ENCODE data around the gene TNFSF11. TPM values are rescaled to one million over a fixed set of nuclear protein-coding genes. Genes with fewer than 3 reads are reported as not detected.
A peak's percentile ranks its signal among the peaks of the same experiment; 100 is the strongest.

TNFSF11 gene
- total RNA-seq, 2 experiments from 2014 or later = not detected

- H3K27me3 Mint-ChIP-seq = peaks cover 56% of the 10 kb centered on the region
- no peak overlapping the region for H3K27ac Mint-ChIP-seq
These were observed 721 bp downstream of the TNFSF11 start for GRCh38 chr13:42574435-42575311.

GRCh38 chr13:42575938-42576337, 2.0 kb downstream of the TNFSF11 start:
- POLR2A ChIA-PET = no interaction called here
- H3K27me3 Mint-ChIP-seq = peaks cover 60% of the 10 kb centered on the region
- H3K9me3 Mint-ChIP-seq = peaks cover 8% of the 10 kb centered on the region
- ATAC-seq (ENCODE audit: low read depth) (no peak), DNase-seq (no peak)
- no peaks in the 10 kb centered on the region for H3K36me3 Mint-ChIP-seq
- H3K4me3 Mint-ChIP-seq = no peak overlapping the region
- H3K4me1 Mint-ChIP-seq = peaks cover 11% of the 10 kb centered on the region
- no peak overlapping the region for H3K27ac Mint-ChIP-seq

More at GRCh38 chr13:42574435-42575311, 721 bp downstream of the TNFSF11 start:
- H3K4me1 Mint-ChIP-seq = peaks cover 11% of the 10 kb centered on the region
- peaks cover 8% of the 10 kb centered on the region for H3K9me3 Mint-ChIP-seq
- no peaks in the 10 kb centered on the region for H3K36me3 Mint-ChIP-seq
- POLR2A ChIA-PET = no interaction called here
- peak overlapping the region; percentile 79 for H3K4me3 Mint-ChIP-seq
- peak; percentile 74 for ATAC-seq (ENCODE audit: low read depth)
- peak; percentile 51 for DNase-seq

GRCh38 chr13:42577538-42577937, 3.6 kb downstream of the TNFSF11 start:
- POLR2A ChIA-PET = no interaction called here
- Mint-ChIP-seq H3K4me1 (peaks cover 11% of the 10 kb centered on the region), H3K27me3 (peaks cover 49% of the 10 kb centered on the region), H3K9me3 (peaks cover 3% of the 10 kb centered on the region), H3K36me3 (no peaks in the 10 kb centered on the region), H3K4me3 (no peak overlapping the region), H3K27ac (no peak overlapping the region)
- DNase-seq (no peak), ATAC-seq (ENCODE audit: low read depth) (no peak)

- H3K27me3 Mint-ChIP-seq = peaks cover 33% of the 10 kb centered on the region
- DNase-seq = no peak
- H3K27ac Mint-ChIP-seq = no peak overlapping the region
These were observed 6.7 kb downstream of the TNFSF11 start for GRCh38 chr13:42580644-42581043.

GRCh38 chr13:42581427-42581826, 7.5 kb downstream of the TNFSF11 start:
- H3K4me1 Mint-ChIP-seq = no peaks in the 10 kb centered on the region
- H3K36me3 Mint-ChIP-seq = no peaks in the 10 kb centered on the region
- no peak overlapping the region for H3K27ac Mint-ChIP-seq
- no peak overlapping the region for H3K4me3 Mint-ChIP-seq
- ATAC-seq (ENCODE audit: low read depth) (no peak), DNase-seq (no peak)
- H3K27me3 Mint-ChIP-seq = peaks cover 26% of the 10 kb centered on the region
- POLR2A ChIA-PET = no interaction called here
- H3K9me3 Mint-ChIP-seq = no peaks in the 10 kb centered on the region

More at GRCh38 chr13:42580644-42581043, 6.7 kb downstream of the TNFSF11 start:
- H3K4me3 Mint-ChIP-seq = no peak overlapping the region
- ATAC-seq (ENCODE audit: low read depth) = no peak
- POLR2A ChIA-PET = no interaction called here
- no peaks in the 10 kb centered on the region for H3K9me3 Mint-ChIP-seq
- no peaks in the 10 kb centered on the region for H3K4me1 Mint-ChIP-seq
- H3K36me3 Mint-ChIP-seq = no peaks in the 10 kb centered on the region

- no peaks in the 10 kb centered on the region for H3K36me3 Mint-ChIP-seq
- no peaks in the 10 kb centered on the region for H3K9me3 Mint-ChIP-seq
- no peaks in the 10 kb centered on the region for H3K4me1 Mint-ChIP-seq
- POLR2A ChIA-PET = no interaction called here
- ATAC-seq (ENCODE audit: low read depth) = no peak
- no peak overlapping the region for H3K4me3 Mint-ChIP-seq
- peaks cover 23% of the 10 kb centered on the region for H3K27me3 Mint-ChIP-seq
- H3K27ac Mint-ChIP-seq = no peak overlapping the region
- no peak for DNase-seq
These were observed 17.6 kb downstream of the TNFSF11 start for GRCh38 chr13:42591602-42592001.

- Mint-ChIP-seq H3K27me3 (peaks cover 23% of the 10 kb centered on the region), H3K36me3 (no peaks in the 10 kb centered on the region), H3K9me3 (no peaks in the 10 kb centered on the region), H3K4me1 (no peaks in the 10 kb centered on the region), H3K4me3 (no peak overlapping the region), H3K27ac (no peak overlapping the region)
- DNase-seq = no peak
- POLR2A ChIA-PET = no interaction called here
- no peak for ATAC-seq (ENCODE audit: low read depth)
These were observed 19.3 kb downstream of the TNFSF11 start for GRCh38 chr13:42592915-42593900.

- Mint-ChIP-seq H3K27ac (no peak overlapping the region), H3K4me3 (no peak overlapping the region), H3K36me3 (no peaks in the 10 kb centered on the region), H3K27me3 (peaks cover 16% of the 10 kb centered on the region), H3K9me3 (no peaks in the 10 kb centered on the region), H3K4me1 (no peaks in the 10 kb centered on the region)
- no peak for DNase-seq
- POLR2A ChIA-PET = no interaction called here
- no peak for ATAC-seq (ENCODE audit: low read depth)
These were observed 20.7 kb downstream of the TNFSF11 start for GRCh38 chr13:42594481-42595252.

- POLR2A ChIA-PET = no interaction called here
- Mint-ChIP-seq H3K4me1 (no peaks in the 10 kb centered on the region), H3K27ac (no peak overlapping the region), H3K27me3 (peaks cover 16% of the 10 kb centered on the region), H3K9me3 (no peaks in the 10 kb centered on the region), H3K36me3 (no peaks in the 10 kb centered on the region), H3K4me3 (no peak overlapping the region)
- DNase-seq (no peak), ATAC-seq (ENCODE audit: low read depth) (no peak)
These were observed 21.3 kb downstream of the TNFSF11 start for GRCh38 chr13:42595253-42595571.

- DNase-seq = no peak
- Mint-ChIP-seq H3K27me3 (peaks cover 16% of the 10 kb centered on the region), H3K4me1 (peaks cover 7% of the 10 kb centered on the region), H3K27ac (no peak overlapping the region), H3K9me3 (no peaks in the 10 kb centered on the region), H3K4me3 (no peak overlapping the region), H3K36me3 (no peaks in the 10 kb centered on the region)
- POLR2A ChIA-PET = no interaction called here
- ATAC-seq (ENCODE audit: low read depth) = no peak
These were observed 23.6 kb downstream of the TNFSF11 start for GRCh38 chr13:42597505-42597904.

- Mint-ChIP-seq H3K9me3 (no peaks in the 10 kb centered on the region), H3K4me1 (peaks cover 8% of the 10 kb centered on the region), H3K36me3 (no peaks in the 10 kb centered on the region), H3K27me3 (peaks cover 4% of the 10 kb centered on the region), H3K4me3 (no peak overlapping the region), H3K27ac (no peak overlapping the region)
- POLR2A ChIA-PET = no interaction called here
- DNase-seq (no peak), ATAC-seq (ENCODE audit: low read depth) (peak; percentile 33)
These were observed 27.0 kb downstream of the TNFSF11 start for GRCh38 chr13:42600943-42601342.

GRCh38 chr13:42602906-42603305, 29.0 kb downstream of the TNFSF11 start:
- no peak for DNase-seq
- Mint-ChIP-seq H3K27me3 (peaks cover 5% of the 10 kb centered on the region), H3K9me3 (no peaks in the 10 kb centered on the region), H3K36me3 (no peaks in the 10 kb centered on the region), H3K4me1 (peaks cover 8% of the 10 kb centered on the region), H3K4me3 (no peak overlapping the region), H3K27ac (no peak overlapping the region)
- no peak for ATAC-seq (ENCODE audit: low read depth)
- POLR2A ChIA-PET = no interaction called here

GRCh38 chr13:42603571-42603970, 29.6 kb downstream of the TNFSF11 start:
- POLR2A ChIA-PET = no interaction called here
- Mint-ChIP-seq H3K36me3 (no peaks in the 10 kb centered on the region), H3K4me3 (no peak overlapping the region), H3K4me1 (peaks cover 8% of the 10 kb centered on the region), H3K9me3 (no peaks in the 10 kb centered on the region), H3K27me3 (peaks cover 5% of the 10 kb centered on the region), H3K27ac (no peak overlapping the region)
- no peak for DNase-seq
- ATAC-seq (ENCODE audit: low read depth) = no peak
